HG02943 (cell line): Measurements from ENCODE around the gene LIG3.
"Not testable (repeated sequence)": the region's sequence is repeated elsewhere in the genome, so short reads cannot be mapped to it uniquely, and the experiment has no call there.

Experiments used
- ATAC-seq: cut with Tn5 transposase; IDR thresholded peaks from one replicate; pipeline ENCODE4 v1.9.1; 2021; ENCODE audit warnings: mild to moderate bottlenecking, low read depth, moderate library complexity; ENCODE audit not compliant: unreplicated experiment

The LIG3 gene

GRCh38 chr17:34998205-34998604 lies 17.9 kb downstream of the LIG3 start:
- no peak for ATAC-seq

DNA sequence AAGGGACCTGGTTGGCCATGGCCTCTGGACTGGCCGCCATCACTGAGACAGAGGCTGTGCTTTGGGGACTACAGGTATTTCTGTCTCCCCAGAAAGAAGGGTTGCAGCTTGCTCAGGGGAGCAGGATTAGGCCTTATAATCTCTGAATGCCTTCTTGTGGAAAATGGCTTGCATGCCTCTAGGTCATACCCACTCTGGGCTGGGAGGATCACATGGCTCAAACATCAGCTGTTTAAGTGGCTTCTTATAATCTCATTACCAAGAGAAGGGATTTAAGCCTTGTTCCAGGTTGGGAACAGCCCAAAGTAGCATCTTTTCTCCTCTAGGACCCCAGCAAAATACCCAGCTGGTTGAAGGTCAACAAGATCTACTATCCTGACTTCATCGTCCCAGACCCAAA lies 19.1 kb downstream of the LIG3 start:
- ATAC-seq, result no peak

DNA sequence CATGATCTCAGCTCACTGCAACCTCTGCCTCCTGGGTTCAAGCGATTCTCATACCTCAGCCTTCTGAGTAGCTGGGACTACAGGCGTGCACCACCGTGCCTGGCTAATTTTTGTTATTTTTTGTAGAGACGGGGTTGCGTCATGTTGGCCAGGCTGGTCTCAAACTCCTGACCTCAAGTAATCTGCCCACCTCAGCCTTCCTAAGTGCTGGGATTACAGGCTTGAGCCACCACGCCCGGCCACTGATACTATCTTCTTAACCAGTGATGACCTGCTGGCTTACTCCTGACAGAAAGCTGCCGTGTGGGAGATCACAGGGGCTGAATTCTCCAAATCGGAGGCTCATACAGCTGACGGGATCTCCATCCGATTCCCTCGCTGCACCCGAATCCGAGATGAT lies 20.7 kb downstream of the LIG3 start:
- not testable (repeated sequence) for ATAC-seq

GRCh38 chr17:35001549-35001948 lies 21.2 kb downstream of the LIG3 start:
- no peak for ATAC-seq

- no peak for ATAC-seq
Observed at GRCh38 chr17:35002876-35003551, 22.7 kb downstream of the LIG3 start.

GRCh38 chr17:35003778-35004177 lies 23.5 kb downstream of the LIG3 start:
- no peak for ATAC-seq

DNA sequence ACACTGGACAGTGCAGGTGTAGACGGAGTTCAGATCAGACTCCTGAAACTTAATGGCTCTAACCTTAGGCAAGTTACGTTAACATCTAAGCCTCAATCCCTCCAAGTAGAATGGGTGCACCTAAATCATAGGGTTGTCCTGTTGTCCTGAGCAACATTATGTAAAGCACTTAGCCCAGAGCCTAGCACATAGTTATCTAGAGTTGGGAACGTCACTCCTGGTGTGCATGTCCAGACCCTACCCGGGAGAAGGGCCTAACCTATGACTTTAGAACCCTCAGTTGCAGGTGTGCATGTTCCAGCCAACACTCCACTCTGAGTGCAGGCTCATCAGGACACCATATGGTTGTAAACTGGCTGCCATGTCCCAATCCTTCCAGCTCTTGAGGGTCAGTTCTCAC lies 26.0 kb downstream of the LIG3 start:
- no peak for ATAC-seq

- ATAC-seq, result no peak
Observed at GRCh38 chr17:35006961-35007360, 26.6 kb downstream of the LIG3 start.

GRCh38 chr17:35010093-35010492 lies 29.8 kb downstream of the LIG3 start:
- ATAC-seq, result no peak

- ATAC-seq, result no peak
Observed at GRCh38 chr17:35011671-35012216, 31.4 kb downstream of the LIG3 start.

DNA sequence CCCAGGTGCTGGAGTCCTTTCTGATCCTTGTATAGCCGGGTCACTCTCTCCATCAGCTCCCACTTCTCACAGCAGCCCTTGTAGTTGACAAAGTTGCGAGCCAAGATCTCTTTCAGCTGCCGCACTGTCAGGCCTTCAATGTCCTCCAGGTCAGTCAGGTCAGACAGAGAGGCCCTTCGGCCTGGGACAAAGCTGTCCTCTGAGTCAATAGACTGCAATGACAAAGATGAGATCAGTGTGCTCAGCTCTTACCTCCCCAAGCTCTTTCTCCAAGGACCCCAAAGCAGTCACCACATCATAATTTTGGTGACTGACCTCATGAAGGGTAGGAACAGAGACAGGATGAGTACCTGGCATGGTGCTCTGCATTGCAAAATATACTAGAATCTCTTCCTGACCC lies 36.1 kb downstream of the LIG3 start:
- no peak for ATAC-seq

DNA sequence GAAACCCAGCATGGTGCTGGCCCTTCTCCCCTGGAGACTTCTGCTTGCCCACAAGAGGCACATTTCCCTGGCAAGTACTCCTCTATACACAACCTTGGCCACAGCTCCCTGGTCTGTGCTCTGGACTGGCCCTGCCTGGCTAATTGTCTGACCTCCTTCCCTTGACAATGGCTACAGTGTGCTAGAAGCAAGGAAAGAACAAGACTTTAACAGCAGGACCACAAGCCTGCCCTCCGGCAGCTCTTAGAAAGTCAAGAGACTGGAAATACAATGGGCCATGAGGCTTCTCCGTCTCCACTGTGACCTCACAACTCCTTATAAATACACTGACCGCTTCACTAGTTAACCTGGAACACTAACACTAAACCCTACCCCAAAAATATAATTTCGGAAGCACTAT lies 36.7 kb downstream of the LIG3 start:
- no peak for ATAC-seq

DNA sequence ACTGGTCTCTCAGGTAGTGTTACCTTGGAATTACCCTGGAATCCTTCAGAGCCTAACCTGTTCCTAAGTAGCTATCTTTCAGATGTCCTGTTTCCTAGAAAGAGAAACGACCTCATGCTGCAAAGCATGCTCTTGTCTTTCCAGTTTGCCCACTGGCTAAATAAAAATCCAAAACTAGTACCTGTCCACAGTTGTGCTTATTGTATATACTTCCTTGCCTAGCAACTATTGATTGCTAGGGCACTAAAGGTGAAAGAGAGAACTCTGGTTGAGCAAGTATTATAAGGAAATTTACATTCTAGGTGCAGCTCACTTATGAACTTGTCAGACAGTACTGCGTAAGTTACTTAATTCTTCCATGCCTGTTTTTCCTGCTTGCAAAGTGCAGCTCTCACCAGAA lies 38.5 kb downstream of the LIG3 start:
- ATAC-seq, result no peak

DNA sequence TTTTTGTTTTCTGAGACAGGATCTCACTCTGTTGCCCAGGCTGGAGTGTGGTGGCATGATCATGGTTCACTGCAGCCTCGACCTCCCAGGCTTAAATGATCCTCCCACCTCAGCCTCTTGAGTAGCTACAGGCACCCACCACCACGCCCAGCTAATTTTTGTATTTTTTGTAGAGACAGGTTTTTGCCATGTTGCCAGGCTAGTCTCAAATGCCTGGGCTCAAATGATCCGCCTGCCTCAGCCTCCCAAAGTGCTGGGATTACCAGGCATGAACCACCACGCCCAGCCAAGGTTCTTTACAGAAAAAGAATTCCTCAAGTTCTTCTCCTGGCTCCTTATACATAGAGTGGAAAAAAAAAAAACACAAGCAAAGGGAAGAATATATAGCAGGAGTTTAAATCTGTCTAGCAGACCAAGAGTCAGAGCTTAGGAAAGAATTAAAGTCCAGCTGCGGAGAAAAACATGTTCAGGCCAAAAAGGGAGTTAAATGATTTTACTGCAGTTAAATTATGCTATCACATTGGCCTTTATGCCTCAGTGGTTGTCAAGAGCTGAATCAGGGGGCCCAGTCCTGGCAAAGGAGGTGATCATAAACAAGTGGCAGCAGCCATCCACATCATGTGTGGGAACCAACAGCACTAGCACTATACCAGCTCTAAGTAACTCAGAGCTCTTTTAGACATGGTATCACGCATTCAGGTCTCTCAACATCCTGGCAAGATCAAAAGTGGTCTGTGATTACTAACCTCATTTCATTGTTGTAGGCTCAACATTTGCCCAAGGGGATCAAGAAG lies 39.3 kb downstream of the LIG3 start:
- ATAC-seq, result no peak

GRCh38 chr17:35021520-35022380 lies 41.4 kb downstream of the LIG3 start:
- ATAC-seq, result no peak

DNA sequence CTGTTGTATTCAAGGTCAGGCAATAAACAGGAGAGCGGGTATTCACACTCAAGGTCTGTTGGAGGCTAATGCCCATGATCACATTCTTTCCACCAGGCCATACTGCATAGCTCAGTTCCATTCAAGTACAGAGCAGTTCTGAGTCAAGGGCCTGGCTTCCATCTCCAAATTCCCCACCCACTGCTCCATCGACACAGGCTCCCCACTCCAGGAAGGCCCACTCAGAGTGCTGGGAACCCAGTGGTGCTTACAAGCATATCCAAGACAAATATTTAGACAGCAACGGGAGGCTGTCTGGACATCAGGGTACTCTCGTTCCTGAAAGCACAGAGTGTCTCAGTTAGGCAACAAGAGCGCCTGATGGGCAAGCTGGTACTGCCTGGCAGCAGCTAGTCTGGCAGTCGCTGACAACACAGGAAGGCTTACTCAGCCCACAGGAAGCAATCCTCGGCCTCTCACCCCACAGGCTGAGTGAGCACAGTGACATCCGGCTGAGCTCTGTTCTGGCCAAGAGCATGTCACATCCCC lies 42.3 kb downstream of the LIG3 start:
- ATAC-seq, result peak; percentile 73

GRCh38 chr17:35023538-35023937 lies 43.2 kb downstream of the LIG3 start:
- ATAC-seq, result no peak

DNA sequence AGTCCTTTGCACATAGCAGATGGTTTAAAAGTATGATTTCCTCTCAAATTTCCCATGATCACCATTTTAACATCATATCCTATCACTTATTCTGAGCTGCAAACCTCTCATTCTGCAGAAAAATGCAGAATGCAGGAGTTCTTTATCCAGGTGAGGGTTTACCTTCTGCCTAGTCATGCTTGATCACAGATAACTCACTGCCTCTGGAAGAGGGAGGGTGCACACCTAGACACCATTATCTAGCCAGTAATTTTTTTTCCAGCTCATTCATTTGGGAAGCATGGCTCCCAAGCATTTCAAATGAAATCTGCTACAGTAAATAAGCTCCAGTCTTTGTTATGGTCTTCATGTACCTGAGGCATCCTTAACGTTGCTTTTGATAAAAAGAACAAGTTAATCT lies 45.2 kb downstream of the LIG3 start:
- no peak for ATAC-seq

- not testable (repeated sequence) for ATAC-seq
Observed at GRCh38 chr17:35028097-35028496, 47.8 kb downstream of the LIG3 start.

GRCh38 chr17:35028531-35029262 lies 48.4 kb downstream of the LIG3 start:
- ATAC-seq, result no peak
